GM12875 (cell line): Measurements from ENCODE around the gene UBR3.

Experiments used
- H3K4me3 ChIP-seq: one replicate; pipeline ENCODE4 v1.5.1; 2011; ENCODE audit warnings: low read depth, low read length, control low read depth
- TF ChIP-seq, protein P1 (sequence below): IDR thresholded peaks from 2 replicates; pipeline ENCODE4 v1.5.1; 2011; ENCODE audit warnings: low read depth, mild to moderate bottlenecking, control low read depth, inconsistent platforms, low read length, moderate library complexity, borderline replicate concordance; ENCODE audit not compliant: insufficient read depth

UBR3 gene

GRCh38 chr2:170039401-170040172 is 212.3 kb downstream of the UBR3 start:
- TF ChIP-seq, protein P1, sequence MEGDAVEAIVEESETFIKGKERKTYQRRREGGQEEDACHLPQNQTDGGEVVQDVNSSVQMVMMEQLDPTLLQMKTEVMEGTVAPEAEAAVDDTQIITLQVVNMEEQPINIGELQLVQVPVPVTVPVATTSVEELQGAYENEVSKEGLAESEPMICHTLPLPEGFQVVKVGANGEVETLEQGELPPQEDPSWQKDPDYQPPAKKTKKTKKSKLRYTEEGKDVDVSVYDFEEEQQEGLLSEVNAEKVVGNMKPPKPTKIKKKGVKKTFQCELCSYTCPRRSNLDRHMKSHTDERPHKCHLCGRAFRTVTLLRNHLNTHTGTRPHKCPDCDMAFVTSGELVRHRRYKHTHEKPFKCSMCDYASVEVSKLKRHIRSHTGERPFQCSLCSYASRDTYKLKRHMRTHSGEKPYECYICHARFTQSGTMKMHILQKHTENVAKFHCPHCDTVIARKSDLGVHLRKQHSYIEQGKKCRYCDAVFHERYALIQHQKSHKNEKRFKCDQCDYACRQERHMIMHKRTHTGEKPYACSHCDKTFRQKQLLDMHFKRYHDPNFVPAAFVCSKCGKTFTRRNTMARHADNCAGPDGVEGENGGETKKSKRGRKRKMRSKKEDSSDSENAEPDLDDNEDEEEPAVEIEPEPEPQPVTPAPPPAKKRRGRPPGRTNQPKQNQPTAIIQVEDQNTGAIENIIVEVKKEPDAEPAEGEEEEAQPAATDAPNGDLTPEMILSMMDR: no peak
- H3K4me3 ChIP-seq: no peak overlapping the region

DNA sequence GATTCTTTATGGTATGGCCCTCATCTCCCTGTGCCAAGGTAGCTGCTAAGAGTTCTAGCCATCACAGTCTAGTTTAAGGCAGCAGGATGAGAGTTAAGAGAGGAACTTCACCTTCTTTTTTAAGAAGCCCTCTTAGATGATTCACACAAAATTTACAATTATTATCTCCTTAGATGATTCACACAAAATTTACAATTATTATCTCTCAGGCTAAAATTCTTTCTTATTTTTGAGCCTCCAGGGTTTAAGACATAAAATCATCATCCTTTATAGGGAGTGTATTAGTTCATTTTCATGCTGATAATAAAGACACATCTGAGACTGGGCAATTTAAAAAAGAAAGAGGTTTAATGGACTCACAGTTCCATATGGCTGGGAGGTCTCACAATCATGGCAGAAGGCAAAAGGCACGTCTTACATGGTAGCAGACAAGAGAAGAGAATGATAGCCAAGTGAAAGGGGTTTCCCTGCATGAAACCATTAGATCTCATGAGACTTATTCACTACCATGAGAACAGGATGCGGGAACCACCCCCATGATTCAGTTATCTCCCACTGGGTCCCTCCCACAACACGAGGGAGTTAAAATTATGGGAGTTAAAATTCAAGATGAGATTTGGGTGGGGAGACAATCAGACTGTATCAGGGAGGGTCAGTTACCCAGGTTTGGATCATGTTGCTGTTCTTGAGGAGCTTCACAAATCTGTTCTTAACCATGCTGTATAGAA is 217.7 kb downstream of the UBR3 start:
- H3K4me3 ChIP-seq: no peak overlapping the region
- TF ChIP-seq, protein P1: no peak

- no peak overlapping the region for H3K4me3 ChIP-seq
- TF ChIP-seq, protein P1: no peak
These were observed 220.2 kb downstream of the UBR3 start for GRCh38 chr2:170047331-170048065.

GRCh38 chr2:170052151-170052550 is 224.9 kb downstream of the UBR3 start:
- TF ChIP-seq, protein P1: no peak
- H3K4me3 ChIP-seq: no peak overlapping the region

DNA sequence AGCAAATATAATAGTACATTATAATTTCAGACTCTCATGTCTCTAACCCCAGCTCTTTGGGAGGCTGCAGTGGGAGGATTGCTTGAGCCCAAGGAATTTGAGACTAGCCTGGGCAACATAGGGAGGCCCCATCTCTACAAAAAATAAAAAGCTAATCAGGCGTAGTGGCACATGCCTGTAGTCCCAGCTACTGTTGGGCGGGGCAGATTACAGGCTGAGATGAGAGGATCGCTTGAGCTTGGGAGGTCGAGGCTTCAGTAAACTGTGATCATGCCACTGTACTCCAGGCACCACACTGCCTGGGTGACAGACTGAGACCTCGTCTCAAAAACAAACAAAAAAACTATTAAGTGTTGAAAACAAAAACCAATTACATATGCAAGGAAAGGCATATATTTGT is 227.7 kb downstream of the UBR3 start:
- TF ChIP-seq, protein P1: no peak
- H3K4me3 ChIP-seq: no peak overlapping the region

- H3K4me3 ChIP-seq: no peak overlapping the region
- TF ChIP-seq, protein P1: no peak
These were observed 229.6 kb downstream of the UBR3 start for GRCh38 chr2:170056900-170057299.
